ENCODE results near the gene OSM.

OSM gene

GRCh38 chr22:30290342-30291057 lies 23.8 kb upstream of the OSM start:
- no peak for TF ChIP-seq CTCF (IDR thresholded peaks at IDR 0.05)

GRCh38 chr22:30289980-30290313 lies 23.3 kb upstream of the OSM start:
- no peak for TF ChIP-seq CTCF (IDR thresholded peaks at IDR 0.05)

GRCh38 chr22:30289141-30289979 lies 22.7 kb upstream of the OSM start, which contains the start of gene CASTOR1:
Gene CASTOR1, minus strand, starts transcription at chr22:30289505. Its CDS starts 8 bp downstream, at chr22:30289497.
- no peak for TF ChIP-seq CTCF (IDR thresholded peaks at IDR 0.05)

- TF ChIP-seq CTCF (IDR thresholded peaks at IDR 0.05), result no peak
Measured at GRCh38 chr22:30288419-30289140, 21.9 kb upstream of the OSM start.

- TF ChIP-seq CTCF (IDR thresholded peaks at IDR 0.05), result peak; percentile 57
Measured at GRCh38 chr22:30287648-30288418, 21.2 kb upstream of the OSM start.

GRCh38 chr22:30286813-30287647 lies 20.4 kb upstream of the OSM start:
- TF ChIP-seq CTCF (IDR thresholded peaks at IDR 0.05), result peak; percentile 96
